ENCODE results near the gene PTPRM.

The PTPRM gene

DNA sequence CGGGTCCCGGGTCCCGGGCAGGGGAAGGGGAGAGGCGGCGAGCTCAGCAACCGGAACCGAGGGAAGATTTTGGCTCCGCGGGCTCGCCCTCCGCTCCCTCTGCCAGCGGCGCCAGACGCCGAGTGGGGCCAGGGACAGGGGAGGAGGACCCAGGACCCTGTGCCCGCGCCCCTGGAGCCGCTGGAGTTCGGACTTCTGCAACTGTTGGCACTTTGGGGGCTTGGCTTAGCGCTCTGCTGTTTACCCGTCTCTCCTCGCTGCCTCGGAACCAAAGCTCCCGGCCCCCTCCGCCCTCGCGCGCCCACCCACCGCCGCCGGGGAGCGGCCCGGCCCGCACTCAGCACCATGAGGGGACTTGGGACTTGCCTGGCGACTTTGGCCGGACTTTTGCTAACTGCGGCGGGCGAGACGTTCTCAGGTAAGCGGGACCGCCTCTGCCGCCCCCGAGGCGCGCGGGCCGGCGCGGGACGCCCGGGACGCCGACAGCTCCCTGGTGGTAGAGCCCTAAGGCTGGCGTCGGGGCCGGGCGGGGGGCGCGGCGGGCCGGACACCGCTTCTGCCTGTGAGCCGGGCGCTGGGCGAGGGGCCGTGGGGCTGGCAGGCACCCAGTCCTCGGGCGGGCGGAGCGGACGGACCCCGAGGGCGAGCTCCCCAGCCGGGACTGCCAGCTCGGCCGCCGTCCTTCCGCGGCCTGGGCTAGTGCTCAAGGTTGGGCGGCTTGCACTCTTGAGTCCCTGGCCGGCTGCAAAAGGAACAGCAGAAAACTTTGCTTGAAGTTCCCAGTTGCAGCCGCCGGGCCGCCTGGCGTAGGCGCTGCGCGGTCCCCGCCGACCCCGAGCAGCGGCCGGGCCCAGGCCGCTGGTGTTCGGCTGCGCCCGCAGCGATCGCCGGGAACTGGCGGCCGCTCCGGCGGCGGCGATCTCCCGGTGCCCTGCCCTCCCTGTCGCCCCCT lies 634 bp downstream of the PTPRM start:
- DNase-seq: no peak

DNA sequence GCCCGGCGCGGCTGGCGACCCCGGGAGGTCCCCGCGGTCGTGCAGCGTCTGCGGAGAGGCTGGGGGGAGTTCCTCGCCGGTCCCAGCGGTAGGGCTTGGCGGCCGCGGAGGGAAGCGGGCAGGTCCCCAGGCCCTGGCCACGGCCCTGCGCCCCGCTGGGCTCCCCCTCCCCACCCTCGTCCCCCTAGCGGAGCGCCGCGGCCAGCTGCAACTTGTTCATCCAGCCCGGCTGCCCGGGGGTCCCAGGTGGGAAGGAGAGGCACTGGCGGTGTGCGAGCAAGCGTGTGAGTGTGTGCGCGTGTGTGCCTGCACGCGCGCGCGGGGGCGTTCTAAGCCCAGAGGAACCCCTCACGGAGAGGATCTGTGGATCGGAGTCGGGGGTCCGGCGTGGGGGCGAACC lies 1.3 kb downstream of the PTPRM start:
- no peak for DNase-seq

DNA sequence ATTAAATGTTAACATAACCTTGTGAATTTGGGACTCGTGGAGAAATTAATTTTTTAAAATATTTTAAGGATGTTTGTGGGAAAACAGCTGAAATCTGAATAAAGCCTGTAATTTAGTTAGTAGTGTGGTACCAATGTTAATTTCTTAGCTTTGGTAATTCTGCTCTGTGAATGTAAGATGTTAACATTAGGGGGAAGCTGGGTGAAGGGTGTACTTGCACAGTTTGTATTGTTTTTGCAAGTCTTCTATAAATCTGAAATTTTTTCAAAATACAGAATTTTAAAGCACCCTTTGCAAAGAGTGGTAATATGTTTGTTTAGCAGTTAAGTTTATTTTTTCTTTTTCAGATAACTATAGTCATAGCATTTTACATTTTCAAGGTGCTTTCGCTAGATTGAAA lies 4.5 kb downstream of the PTPRM start:
- DNase-seq: no peak

DNA sequence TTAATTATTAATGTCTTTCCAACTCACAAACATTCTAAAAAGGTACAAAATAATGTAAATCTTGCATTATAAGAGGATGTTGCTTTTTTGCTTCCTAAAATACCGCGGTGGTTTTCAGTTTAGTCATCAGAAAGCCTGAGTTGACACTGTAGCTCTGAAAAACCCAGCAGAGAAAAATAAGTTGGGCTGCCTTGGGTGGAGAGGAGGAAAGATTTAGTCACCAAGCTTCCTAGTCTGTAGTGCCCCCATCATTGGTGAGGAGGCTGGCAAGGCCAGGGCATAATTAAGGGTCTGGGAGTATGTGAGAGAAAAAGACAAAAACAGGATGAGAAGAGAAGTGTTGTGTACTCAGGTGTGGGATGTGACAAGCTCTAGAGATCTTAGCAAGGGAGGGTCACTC lies 5.7 kb downstream of the PTPRM start:
- no peak for DNase-seq

DNA sequence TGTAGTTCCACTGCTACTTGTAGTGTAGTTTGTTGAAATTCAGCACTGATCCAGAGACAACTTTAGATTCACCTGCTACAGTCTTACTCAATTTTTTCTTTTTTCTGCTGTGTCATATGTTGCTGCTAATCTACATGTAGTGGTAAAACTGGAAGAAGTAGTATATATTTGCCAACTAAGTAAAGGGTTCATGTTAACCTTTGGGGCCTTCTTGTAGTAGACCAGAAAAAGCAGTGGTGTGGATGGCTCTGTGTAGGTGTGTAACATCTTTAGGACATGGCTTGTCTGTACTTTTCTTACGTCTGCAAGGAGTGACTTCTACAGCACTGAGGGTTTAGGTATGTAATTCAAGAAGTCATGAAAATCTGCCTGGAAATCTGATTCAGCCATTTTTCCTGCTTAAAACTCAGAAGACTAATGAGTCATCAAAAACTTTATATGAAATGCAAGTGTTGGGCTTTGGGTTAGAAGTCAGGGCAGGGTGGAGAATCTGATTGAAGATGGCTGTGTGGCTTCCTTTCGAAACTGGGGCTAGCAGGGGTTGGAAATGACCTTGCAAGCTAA lies 8.4 kb downstream of the PTPRM start:
- DNase-seq: no peak

DNA sequence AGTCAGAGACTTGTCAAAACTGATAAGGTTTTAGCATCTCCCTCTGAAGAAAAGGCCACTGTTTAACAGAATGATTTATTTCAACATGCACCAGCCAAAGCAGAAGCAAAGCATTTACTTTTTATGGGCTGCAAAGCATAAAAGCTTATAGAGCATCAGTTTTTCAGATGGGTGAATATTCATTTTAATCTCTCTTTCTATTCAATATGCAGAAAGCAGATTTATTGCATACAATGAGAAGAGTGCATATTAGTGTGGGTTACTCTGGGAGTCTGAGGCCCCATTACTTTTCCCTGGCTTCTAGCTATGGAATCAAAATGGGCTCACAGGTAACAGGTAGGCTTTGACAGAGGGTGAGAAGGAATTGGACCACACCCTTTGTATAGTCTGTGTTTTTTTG lies 9.0 kb downstream of the PTPRM start:
- no peak for DNase-seq

DNA sequence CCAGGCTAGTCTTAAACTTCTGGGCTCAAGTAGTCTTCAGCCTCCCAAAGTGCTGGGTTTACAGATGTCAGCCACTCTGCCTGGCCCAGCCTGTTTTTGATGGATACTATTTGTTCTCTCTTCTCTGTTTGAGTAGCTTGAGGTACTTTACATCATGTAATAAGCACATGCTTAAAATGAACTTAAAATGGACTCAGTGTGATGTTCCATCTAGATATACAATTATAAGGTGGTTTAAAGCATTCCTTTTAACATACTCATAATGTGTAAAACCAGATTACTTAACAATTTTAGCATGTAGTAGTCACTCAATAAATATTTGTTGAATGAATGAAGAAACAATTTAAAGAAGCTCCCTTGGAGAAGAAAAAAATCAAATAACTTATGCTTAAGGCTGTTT lies 9.6 kb downstream of the PTPRM start:
- no peak for DNase-seq

DNA sequence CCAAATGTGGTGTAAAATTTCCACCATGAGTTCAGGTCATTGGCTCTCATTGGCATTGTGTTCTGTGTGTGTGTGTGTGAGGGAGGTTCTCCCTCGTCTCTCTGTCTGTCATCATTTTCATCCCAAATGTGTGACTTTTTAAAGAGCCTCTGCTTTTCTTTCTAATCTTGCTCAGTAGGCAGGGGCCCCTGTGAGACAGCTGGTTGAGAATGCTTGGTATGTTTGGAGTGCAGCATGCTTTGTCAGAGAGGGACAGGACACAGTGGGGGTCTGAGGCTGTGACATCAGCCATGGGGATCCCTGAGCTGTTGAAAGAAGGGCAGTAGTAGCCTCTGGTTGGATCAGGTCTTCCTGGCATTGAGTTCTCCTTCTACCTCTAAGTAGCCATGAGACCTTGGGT lies 10.6 kb downstream of the PTPRM start:
- no peak for DNase-seq

DNA sequence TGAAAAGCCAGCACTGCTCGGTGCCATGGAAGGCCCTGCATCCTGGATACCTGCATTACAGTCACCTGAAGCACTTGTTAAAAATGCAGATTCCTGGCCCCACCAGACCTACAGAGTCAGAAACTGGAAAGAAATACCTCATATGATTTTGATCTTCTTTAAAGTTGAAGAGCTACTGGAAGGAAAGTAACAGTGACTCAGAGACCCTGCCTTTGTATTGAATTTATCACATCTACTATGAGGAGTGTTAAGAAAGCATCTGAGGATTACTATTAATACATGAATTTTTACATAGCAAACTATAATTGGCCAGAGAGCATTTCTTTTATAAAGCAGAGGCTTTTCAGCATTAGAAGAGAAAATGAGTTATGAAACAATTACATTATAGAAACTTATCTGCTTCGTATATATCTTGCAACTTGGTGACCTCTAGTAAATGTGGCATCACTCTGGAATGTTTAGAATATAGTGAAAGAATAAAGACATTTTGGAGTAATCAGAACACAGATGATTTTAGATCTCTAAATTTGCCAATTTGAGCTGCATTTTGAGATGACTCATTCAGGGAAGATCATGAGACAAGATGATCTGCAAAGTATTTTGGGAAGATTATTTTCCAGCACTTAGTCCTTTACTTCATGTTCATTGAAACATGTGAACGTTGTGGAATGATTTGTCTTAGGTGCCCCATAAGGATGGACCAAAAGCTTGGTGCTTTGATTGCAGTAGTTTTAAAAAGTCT lies 12.2 kb downstream of the PTPRM start:
- DNase-seq: no peak

DNA sequence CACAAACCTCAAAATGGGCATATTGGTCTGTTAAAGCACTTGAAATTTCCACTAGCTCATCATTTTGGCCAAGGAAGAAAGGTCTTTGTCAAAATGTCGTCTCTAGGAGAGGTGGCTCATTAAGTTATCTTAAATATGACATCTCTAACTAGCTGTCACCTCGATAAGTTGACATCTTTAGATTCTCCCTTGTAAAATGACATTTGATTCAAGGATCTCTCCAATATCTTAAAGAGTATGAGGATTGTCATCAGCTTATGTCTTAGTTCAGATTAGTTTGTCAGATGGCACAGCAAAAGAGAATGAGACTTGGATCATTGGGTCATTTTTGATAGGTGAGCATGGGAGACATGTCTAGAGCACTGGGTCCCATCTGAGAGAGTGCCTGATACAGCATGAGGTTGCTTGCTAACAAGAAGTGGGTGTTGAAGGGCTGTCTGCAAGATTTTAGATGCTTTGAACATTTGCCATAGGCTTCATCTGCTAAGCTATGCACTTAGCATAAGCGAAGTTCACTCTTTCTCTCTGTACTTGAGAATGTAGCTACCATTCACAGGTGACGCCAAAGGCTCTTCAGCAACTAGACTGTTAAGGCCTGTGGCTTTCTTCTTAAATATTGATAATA lies 12.9 kb downstream of the PTPRM start:
- no peak for DNase-seq

DNA sequence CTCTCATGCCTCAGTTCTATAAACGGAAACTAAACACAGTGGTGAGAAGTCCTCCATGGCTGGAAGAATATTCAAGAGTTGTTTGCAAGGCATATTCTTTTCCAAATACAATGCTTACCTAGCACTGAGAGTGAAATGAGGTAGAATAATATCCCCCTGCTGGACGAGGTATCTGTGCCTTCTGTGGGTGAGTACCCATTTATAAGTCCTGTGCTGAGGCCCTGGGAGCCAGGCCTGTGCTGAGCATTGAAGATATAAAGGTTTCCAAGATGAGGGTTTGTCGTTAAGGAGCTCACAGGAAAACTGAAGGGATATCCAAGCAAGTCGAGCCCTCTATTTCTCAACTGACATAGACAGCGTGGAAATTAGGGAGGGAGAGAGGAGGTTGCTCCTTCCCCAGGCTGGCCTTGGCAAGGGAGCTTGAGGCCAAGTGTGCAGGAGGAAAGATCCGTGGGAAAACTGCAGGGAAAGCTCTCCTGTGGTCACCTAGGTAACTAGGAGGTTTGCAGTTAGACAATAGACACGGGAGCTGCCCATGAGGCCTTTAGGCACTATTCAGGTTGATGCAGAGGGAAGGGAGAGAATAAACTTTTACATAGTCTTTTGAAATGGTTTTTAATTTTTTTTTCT lies 17.6 kb downstream of the PTPRM start:
- DNase-seq: no peak

DNA sequence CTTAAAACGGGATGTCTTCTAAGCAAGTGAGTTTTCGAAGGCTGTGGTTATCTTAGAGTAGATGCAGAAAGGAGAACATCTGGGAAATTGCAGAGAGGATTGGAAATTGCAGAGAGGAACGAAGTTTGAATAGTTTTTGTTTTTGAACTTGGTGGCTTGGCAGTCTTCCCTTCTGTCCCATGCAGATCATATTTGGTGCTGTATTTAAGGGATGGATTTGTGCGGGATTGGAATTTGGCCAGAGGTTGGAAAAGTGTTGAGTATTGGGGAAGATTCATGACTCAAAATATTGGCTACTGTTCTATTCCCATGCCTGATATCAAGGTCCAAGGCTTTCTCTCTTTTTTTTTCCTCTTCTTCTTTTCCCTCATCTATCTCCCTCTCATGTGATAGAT lies 18.2 kb downstream of the PTPRM start:
- no peak for DNase-seq

DNA sequence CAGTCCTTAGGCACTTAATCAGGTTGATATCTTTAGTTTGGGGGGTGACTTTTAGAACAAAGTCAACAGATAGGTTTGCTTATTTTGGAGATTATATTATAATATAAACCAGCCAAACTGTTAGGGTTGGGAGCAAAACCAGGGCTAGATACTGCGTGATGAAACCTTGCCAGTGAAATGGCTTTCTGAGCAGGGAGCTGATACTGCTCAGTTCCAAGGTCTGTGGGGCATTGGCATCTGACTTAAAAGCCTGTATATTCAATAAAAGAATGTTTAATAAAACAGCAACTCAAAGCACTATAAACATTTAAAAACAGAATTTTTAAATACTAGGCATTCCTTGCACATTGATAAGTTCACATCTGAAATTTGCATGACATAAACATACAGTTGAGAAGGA lies 19.3 kb downstream of the PTPRM start:
- no peak for DNase-seq

DNA sequence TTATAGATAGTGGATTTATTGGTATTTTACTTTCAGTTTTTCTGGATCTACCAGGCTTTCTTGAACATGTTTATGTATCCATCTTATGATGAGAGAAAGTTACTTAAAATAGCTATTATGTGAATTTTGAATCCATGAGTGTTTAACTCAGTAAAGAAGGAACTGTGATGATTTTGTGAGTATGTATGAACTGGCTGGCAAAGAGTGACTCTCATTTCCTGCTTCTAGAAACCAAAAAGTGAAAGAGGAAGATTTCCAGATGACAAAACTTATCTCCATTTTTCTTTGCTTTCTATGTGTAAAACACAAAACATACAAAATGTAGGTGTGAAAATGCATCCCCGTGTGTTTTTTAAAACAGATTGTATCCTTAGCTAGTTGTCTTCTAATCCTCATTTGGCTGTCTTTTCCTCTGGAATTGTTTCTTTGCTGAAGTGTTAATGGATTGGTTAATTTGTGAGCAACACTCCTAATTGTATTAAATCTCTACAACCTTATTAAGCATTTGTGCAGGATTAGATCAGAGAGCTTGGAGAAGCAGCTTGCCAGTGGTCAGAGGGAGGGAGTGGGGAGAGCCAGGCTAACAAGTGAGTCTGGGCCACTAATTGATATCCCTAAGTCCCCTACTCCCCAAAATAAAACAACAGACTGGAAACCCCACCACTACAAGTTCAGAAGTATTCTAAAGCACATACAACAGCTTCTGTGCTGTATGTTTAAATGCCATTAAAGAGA lies 23.9 kb downstream of the PTPRM start:
- no peak for DNase-seq

DNA sequence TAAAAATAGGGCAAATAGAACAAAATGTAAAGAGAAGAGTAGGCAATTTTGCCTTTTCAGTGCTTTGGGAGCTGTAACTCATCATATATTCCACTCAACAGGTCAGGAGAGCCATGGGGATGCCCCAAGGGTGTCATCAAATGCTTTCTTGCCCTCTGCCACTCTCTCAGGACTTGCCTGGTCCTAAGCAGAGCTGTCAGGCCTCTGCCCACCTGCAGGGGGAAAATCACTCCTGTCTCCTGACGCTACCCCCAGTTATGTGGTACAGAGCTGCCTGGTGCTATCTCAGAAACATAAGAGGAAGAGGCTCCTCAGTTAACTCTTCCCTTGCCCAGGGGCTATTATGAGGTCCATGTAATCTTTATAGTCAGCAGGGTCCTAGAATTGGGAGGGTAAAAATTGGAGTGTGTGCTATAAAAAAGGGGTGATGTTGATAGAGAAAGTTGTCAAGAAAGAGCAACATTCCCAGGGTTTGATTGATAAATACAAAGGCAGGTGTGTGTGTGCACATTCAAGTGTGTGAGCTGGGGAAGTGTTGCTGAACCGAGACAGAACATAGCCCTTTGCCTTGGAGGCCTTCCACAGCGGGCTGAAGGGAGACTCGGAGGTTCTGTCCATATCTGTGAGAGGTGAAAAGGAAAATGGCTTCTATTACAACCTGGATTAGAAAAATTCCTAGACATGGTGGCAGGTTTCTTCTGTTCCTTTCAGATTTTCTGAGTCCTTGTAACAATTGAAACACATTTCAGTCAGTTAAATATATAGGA lies 25.4 kb downstream of the PTPRM start:
- no peak for DNase-seq

DNA sequence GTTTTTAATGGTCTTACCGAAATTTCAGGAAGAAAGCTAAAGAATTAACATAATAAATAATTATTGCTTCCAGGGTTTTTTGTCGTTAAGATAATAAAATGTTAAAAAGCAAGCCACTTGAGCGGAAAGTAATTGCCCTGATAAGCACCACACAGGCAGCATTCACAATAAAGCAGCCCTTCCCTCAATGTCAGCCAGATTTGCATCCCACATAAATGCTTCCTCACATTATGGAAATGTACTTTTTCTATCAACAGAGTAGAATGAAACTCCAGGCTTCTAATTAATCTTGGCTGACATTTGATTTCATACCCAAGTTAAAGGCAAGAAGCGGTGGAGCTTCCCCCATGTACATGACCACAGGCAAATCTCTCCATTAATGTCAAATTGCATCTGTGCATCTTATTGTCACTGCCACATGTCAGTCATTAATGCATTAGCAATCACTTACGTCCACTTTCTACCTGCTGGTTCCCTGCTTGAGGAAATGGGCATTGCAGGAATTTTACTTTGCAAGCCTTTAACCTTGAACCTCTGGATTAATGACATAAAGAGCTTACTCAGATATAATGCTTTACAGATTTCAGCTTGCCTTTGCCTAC lies 26.2 kb downstream of the PTPRM start:
- no peak for DNase-seq

DNA sequence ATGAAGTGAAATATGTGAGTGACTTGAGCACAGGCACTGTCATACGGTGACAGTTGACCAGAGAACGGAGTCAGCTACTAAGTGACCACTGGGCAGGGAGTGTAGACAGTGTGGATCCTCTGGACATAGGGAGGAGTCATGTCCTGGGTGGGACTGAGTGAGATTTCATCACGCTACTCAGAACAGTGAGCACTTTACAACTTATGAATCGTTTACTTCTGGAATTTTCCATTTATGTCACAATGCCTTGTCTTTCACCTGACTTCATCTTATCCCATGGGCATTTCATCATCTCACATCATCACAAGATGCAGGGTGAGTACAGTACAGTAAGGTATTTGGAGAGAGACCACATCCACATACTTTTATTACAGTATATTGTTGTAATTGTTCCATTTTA lies 29.0 kb downstream of the PTPRM start:
- no peak for DNase-seq

DNA sequence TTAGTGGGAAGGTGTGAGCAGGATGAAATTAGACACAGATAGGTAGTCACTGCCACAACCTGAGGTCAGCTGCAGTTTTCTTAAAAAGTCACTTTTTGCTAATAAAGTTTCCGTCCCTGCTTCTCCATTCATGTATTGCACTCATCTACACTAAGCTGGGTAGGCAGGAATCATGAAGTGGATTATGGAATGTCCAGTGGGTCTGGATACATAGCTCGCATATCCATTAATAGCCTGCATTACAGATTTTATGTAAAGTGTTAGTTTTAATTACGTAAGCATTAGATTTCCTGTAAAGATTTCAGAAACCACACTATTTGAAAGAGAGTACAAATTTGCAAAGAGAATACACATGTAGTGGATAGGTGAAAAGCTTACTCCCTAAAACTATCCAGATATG lies 30.4 kb downstream of the PTPRM start:
- no peak for DNase-seq

DNA sequence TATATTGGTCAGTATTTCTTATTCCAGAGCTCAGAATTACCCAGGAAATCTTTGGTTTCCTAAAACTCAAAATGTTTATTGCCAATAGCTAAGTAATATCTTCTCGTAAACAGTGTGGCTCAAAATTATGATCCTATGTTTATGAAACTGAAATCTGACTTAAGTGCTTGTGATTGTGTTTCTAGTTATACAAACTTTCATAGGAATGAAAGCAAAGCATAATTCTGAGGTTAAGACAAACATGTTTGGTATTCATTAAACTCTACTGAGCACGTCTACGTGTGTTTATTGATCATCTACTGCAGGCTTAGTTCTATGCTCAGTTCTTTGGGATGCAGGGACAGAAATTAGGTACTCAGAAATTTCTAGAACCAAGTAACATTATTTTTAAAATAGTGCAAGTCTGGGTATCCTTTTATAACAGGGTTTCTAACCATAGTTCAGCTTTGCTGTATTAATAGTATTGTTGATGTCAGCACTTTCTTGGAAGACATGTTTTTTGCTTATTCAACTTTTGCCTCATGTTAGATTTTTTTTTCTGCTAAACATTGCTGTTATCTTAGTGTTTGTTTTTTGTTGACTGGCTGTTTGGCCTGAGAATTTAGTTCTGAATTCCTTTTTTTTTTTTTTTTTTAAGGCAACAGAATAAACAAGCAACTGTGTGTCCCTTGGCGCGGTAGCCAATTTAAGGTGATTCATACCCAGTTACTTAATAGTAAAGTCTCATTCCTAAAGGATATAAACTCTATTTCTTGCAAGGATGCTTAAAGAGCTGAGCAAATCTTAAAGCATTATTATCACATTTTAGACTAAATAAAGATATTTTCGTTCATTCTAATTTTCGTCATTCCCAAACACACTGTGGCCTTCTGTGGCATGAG lies 31.3 kb downstream of the PTPRM start:
- no peak for DNase-seq

DNA sequence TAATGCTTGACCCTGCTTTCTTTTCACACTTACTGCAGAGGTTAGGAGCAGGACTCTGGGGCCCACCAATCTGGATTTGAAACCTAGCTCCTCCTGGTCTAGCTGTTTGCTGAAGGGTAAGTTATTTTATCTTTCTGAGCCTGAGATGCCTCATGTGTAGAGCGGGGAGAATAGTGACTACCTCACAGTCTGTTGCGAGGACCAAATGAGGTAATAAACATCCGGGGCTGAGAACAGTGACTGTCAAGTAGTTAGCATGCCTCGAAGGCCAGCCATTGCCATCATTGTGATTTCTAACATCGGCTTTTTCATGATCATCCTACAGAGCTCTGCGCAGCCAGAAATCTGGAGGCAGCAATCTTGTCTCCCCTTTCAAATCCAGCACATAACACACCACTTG lies 32.9 kb downstream of the PTPRM start:
- no peak for DNase-seq

Data from activated T-cell treated with anti-CD3 and anti-CD28 coated beads for 4 hours (primary cell).